ENCODE results near the gene NUP62.

- TF ChIP-seq CTCF (conservative IDR thresholded peaks at IDR 0.05; ENCODE audit: low read depth in 2 of 2) (no peak), EZH2 (IDR thresholded peaks at IDR 0.05; ENCODE audit: low read depth, unreplicated experiment) (no peak), ETS1 (IDR thresholded peaks at IDR 0.05) (0 out of 2 replicates have a peak, but pooled peaks have one; percentile 67), EZH2phosphoT487 (IDR thresholded peaks at IDR 0.05; ENCODE audit: unreplicated experiment) (no peak), POLR2AphosphoS5 (IDR thresholded peaks at IDR 0.05; ENCODE audit: low read depth) (peak; percentile 86), STAT1 (IDR thresholded peaks at IDR 0.05; ENCODE audit: unreplicated experiment) (no peak), ZNF331 (CRISPR knock-in tag; IDR thresholded peaks at IDR 0.05; ENCODE audit: low read depth) (no peak)
- TF ChIP-seq, protein P1, sequence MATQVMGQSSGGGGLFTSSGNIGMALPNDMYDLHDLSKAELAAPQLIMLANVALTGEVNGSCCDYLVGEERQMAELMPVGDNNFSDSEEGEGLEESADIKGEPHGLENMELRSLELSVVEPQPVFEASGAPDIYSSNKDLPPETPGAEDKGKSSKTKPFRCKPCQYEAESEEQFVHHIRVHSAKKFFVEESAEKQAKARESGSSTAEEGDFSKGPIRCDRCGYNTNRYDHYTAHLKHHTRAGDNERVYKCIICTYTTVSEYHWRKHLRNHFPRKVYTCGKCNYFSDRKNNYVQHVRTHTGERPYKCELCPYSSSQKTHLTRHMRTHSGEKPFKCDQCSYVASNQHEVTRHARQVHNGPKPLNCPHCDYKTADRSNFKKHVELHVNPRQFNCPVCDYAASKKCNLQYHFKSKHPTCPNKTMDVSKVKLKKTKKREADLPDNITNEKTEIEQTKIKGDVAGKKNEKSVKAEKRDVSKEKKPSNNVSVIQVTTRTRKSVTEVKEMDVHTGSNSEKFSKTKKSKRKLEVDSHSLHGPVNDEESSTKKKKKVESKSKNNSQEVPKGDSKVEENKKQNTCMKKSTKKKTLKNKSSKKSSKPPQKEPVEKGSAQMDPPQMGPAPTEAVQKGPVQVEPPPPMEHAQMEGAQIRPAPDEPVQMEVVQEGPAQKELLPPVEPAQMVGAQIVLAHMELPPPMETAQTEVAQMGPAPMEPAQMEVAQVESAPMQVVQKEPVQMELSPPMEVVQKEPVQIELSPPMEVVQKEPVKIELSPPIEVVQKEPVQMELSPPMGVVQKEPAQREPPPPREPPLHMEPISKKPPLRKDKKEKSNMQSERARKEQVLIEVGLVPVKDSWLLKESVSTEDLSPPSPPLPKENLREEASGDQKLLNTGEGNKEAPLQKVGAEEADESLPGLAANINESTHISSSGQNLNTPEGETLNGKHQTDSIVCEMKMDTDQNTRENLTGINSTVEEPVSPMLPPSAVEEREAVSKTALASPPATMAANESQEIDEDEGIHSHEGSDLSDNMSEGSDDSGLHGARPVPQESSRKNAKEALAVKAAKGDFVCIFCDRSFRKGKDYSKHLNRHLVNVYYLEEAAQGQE (IDR thresholded peaks at IDR 0.05; ENCODE audit: unreplicated experiment), result no peak
These were observed 62.1 kb downstream of the NUP62 start, which contains the start of gene PNKP for GRCh38 chr19:49866933-49867782.
